Endothelial cell of umbilical vein (primary cell): ENCODE results near the gene SLCO2A1. TPM values are rescaled to one million over a fixed set of nuclear protein-coding genes. Genes with fewer than 3 reads are reported as not detected.

Experiments
- BruUV-seq: library from RNA; stranded (reverse); fragments of 400-500 nt; replicated peaks from 2 replicates; lab custom pipeline; 2021; lab: Mats Ljungman, UMichigan
- CTCF ChIA-PET: fragments of 300-600, 350-600 bp; sonication (Branson Sonifier 250); formaldehyde crosslinking; loops from one replicate; lab custom pipeline; 2021; ENCODE audit warnings: antibody characterized with exemption, inconsistent platforms; lab: Charles Lee
- POLR2A ChIA-PET: fragments of 300-600, 350-600 bp; sonication (Branson Sonifier 250); formaldehyde crosslinking; loops from one replicate; lab custom pipeline; 2021; ENCODE audit warnings: antibody characterized with exemption, inconsistent platforms; lab: Charles Lee
- DNase-seq: peaks from one replicate; pipeline ENCODE4 v3.0.0-alpha.2; 2011; ENCODE audit warnings: low read depth, low spot score
- FAIRE-seq: peaks from 2 replicates; lab custom pipeline; 2011; peaks lifted over from hg19 to GRCh38; lab: Jason Lieb, UNC
- H2AFZ ChIP-seq: 2 replicates; pipeline ENCODE4 v1.6.0; 2012; ENCODE audit warnings: low read depth, low read length, control low read depth, inconsistent platforms
- H3K27ac ChIP-seq: 2 replicates; pipeline ENCODE4 v1.5.1; 2011; ENCODE audit warnings: low read depth, mild to moderate bottlenecking, control low read depth, low read length, moderate library complexity; ENCODE audit not compliant: insufficient read depth
- H3K27me3 ChIP-seq, 2 experiments: 2 replicates each; pipeline versions ENCODE4 v1.6.0 to v1.6.1; 2011; ENCODE audit warnings: low read length in 2 of 2, mixed read lengths in 1 of 2; ENCODE audit not compliant: control insufficient read depth in 2 of 2, insufficient read depth in 2 of 2
- H3K36me3 ChIP-seq, 2 experiments: 2 replicates in 1 of 2; 3 replicates in 1 of 2; pipeline ENCODE4 v1.5.1; 2011; ENCODE audit warnings: low read length in 2 of 2, mild to moderate bottlenecking in 1 of 2, moderate library complexity in 1 of 2; ENCODE audit not compliant: control insufficient read depth in 2 of 2, insufficient read depth in 2 of 2; ENCODE audit errors: extremely low read depth in 1 of 2
- H3K4me1 ChIP-seq: 3 replicates; pipeline ENCODE4 v1.5.1; 2011; ENCODE audit warnings: mild to moderate bottlenecking, low read length; ENCODE audit not compliant: control insufficient read depth, insufficient read depth; ENCODE audit errors: extremely low read depth
- H3K4me2 ChIP-seq: 2 replicates; pipeline ENCODE4 v1.6.1; 2011; ENCODE audit warnings: low read length, control low read depth, mixed read lengths; ENCODE audit not compliant: insufficient read depth
- H3K4me3 ChIP-seq, 3 experiments: fragments of 200-600 bp in 1 of 3; sonication (generic), shearing (Covaris generic) in 1 of 3; replicated peaks in 1 of 3; 2 replicates each; pipeline ENCODE4 v1.5.1; 2011 to 2016; ENCODE audit warnings: control low read depth in 3 of 3, low read length in 3 of 3, mild to moderate bottlenecking in 2 of 3, inconsistent platforms in 1 of 3, low read depth in 1 of 3, moderate library complexity in 1 of 3; ENCODE audit not compliant: insufficient read depth in 1 of 3
- H3K79me2 ChIP-seq: 2 replicates; pipeline ENCODE4 v1.6.0; 2012; ENCODE audit warnings: low read length, inconsistent platforms; ENCODE audit not compliant: control insufficient read depth, insufficient read depth
- H3K9ac ChIP-seq: replicated peaks from 2 replicates; pipeline ENCODE3; 2011; ENCODE audit warnings: low read length, control low read depth; ENCODE audit not compliant: insufficient read depth; ENCODE audit errors: extremely low read depth
- H3K9me1 ChIP-seq: replicated peaks from 3 replicates; pipeline ENCODE4 v1.6.0; 2011; ENCODE audit warnings: mild to moderate bottlenecking, low read length; ENCODE audit not compliant: control insufficient read depth, insufficient read depth; ENCODE audit errors: extremely low read depth
- H3K9me3 ChIP-seq: replicated peaks from 2 replicates; pipeline ENCODE4 v1.5.1; 2012; ENCODE audit warnings: low read length, inconsistent platforms; ENCODE audit not compliant: control insufficient read depth, insufficient read depth
- H4K20me1 ChIP-seq: replicated peaks from 2 replicates; pipeline ENCODE3; 2011; ENCODE audit warnings: mild to moderate bottlenecking, low read length; ENCODE audit not compliant: control insufficient read depth, insufficient read depth; ENCODE audit errors: extremely low read depth
- CTCF ChIP-seq, 2 donors: IDR thresholded peaks; 1 replicate in 1 of 2; 2 replicates in 1 of 2; pipeline ENCODE4 v1.5.1; 2011; ENCODE audit warnings: low read length in 2 of 2, mild to moderate bottlenecking in 2 of 2, moderate library complexity in 2 of 2, control low read depth in 1 of 2, inconsistent platforms in 1 of 2, low read depth in 1 of 2; ENCODE audit not compliant: insufficient read depth in 1 of 2; ENCODE audit errors: extremely low read depth in 1 of 2
- EZH2 ChIP-seq: IDR thresholded peaks from 2 replicates; pipeline ENCODE4 v1.6.1; 2012; ENCODE audit warnings: borderline replicate concordance, low read depth, mild to moderate bottlenecking, moderate library complexity, low read length, inconsistent platforms; ENCODE audit not compliant: severe bottlenecking
- FOS ChIP-seq: IDR thresholded peaks from 2 replicates; pipeline ENCODE4 v1.6.1; 2011; ENCODE audit warnings: mild to moderate bottlenecking, low read length, moderate library complexity, borderline replicate concordance; ENCODE audit not compliant: insufficient read depth
- GATA2 ChIP-seq: IDR thresholded peaks from 2 replicates; pipeline ENCODE4 v1.7.0; 2011; ENCODE audit warnings: low read depth, mild to moderate bottlenecking, moderate library complexity, mixed read lengths, low read length; ENCODE audit not compliant: insufficient read length, insufficient read depth
- JUN ChIP-seq: IDR thresholded peaks from 2 replicates; pipeline ENCODE4 v1.6.1; 2011; ENCODE audit warnings: borderline replicate concordance, low read depth; ENCODE audit not compliant: insufficient read length, insufficient read depth
- MYC ChIP-seq: IDR thresholded peaks from one replicate; pipeline ENCODE4 v1.6.1; 2011; ENCODE audit warnings: mild to moderate bottlenecking, low read depth, low read length
- POLR2A ChIP-seq: IDR thresholded peaks from 2 replicates; pipeline ENCODE4 v1.6.1; 2012; ENCODE audit warnings: low read depth, mild to moderate bottlenecking, control low read depth, low read length
- POLR2AphosphoS5 ChIP-seq: IDR thresholded peaks from 2 replicates; pipeline ENCODE4 v1.6.1; 2012; ENCODE audit warnings: low read depth, mild to moderate bottlenecking, control low read depth, low read length, moderate library complexity; ENCODE audit not compliant: insufficient read depth
- dilution Hi-C: fragments of 300-500 bp; cut with MboI; formaldehyde crosslinking; loops from one replicate; pipeline ENCODE4 v1.15.0; 2019; ENCODE audit warnings: low sequenced_read_pairs; ENCODE audit not compliant: extremely low pct_ligation_motif_present
- intact Hi-C: fragments of 100-400 bp; cut with micrococcal nuclease; formaldehyde crosslinking; loops from one replicate; pipeline ENCODE4 v1.10.0; 2022
- polyA plus RNA-seq, 4 experiments: library from polyadenylated mRNA; depleted of rRNA in 3 of 4; stranded (reverse) in 3 of 4; unstranded in 1 of 4; fragments of >200 nt; gene quantifications; 2 replicates each; pipeline versions ENCODE4 v1.2.1 to v1.2.3, GENCODE V29; 2011 to 2012; ENCODE audit warnings: missing spikeins in 1 of 4
- total RNA-seq: library from RNA; stranded (reverse); gene quantifications from 2 replicates; pipeline ENCODE4 v1.2.3, GENCODE V29; 2021
- TF ChIP-seq, protein P1 (sequence below): IDR thresholded peaks from 2 replicates; pipeline ENCODE4 v1.6.1; 2011; ENCODE audit not compliant: insufficient read depth, insufficient read length

The SLCO2A1 gene
- total and polyA plus RNA-seq, 2 donors (not counting 3 experiments of a cell fraction or from before 2014, with no cell fraction given), result 1.4 to 11.9 TPM

- H3K27me3 ChIP-seq, result no peaks in the 10 kb centered on the region
- POLR2A ChIA-PET, result no interaction called here
- no peak overlapping the region for H3K9ac ChIP-seq
- no peak overlapping the region for H3K4me2 ChIP-seq
- H2AFZ ChIP-seq, result no peak overlapping the region
- no TSS peak for BruUV-seq
- H3K9me3 ChIP-seq, result no peaks in the 10 kb centered on the region
- no peak overlapping the region for H3K27ac ChIP-seq
- H4K20me1 ChIP-seq, result no peaks in the 10 kb centered on the region
- DNase-seq (no peak), FAIRE-seq (no peak)
- no peak overlapping the region for H3K4me3 ChIP-seq
- H3K36me3 ChIP-seq, result no peaks in the 10 kb centered on the region
- TF ChIP-seq, protein P1, sequence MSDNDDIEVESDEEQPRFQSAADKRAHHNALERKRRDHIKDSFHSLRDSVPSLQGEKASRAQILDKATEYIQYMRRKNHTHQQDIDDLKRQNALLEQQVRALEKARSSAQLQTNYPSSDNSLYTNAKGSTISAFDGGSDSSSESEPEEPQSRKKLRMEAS, result no peak
- TF ChIP-seq JUN, result no peak
- no peak for TF ChIP-seq POLR2AphosphoS5
- TF ChIP-seq CTCF (IDR thresholded peaks at IDR 0.05; ENCODE audit: extremely low read depth in 1 of 2, insufficient read depth in 1 of 2, low read depth in 1 of 2, low read length in 2 of 2), result no peak
- TF ChIP-seq FOS, result no peak
- TF ChIP-seq GATA2, result no peak
- no peak for TF ChIP-seq MYC
- TF ChIP-seq POLR2A, result no peak
- no peak for TF ChIP-seq EZH2
- H3K9me1 ChIP-seq, result no peaks in the 10 kb centered on the region
- CTCF ChIA-PET, result interaction anchor here (1.0 to 7.2 kb wide), 3 partner anchors 8 to 1207 kb away, joined by 3 to 223 read pairs (median 3); no protein-coding TSS in a partner anchor
- dilution Hi-C loops, result loop anchor here (25.0 kb wide), 1 partner anchor 279 kb away; no protein-coding TSS in a partner anchor
- H3K79me2 ChIP-seq, result no peaks in the 10 kb centered on the region
- H3K4me1 ChIP-seq, result no peaks in the 10 kb centered on the region
- intact Hi-C loops, result loop anchor here (5.0 kb wide), 1 partner anchor 539 kb away; no protein-coding TSS in a partner anchor
Measured at GRCh38 chr3:133933097-133934024, 96.4 kb downstream of the SLCO2A1 start.
